ENCODE measurements around the gene SMCO4.

- no peak for TF ChIP-seq EZH2 (IDR thresholded peaks at IDR 0.05; ENCODE audit: borderline replicate concordance)
- no peak for TF ChIP-seq CTCF (IDR thresholded peaks at IDR 0.05; ENCODE audit: poor library complexity)
Observed at GRCh38 chr11:93507517-93507916, 35.7 kb downstream of the SMCO4 start.
